ENCODE data around the gene PFDN4.
"Not testable (repeated sequence)": the region's sequence is repeated elsewhere in the genome, so short reads cannot be mapped to it uniquely, and the experiment has no call there.

PFDN4 gene

GRCh38 chr20:54265791-54266190 lies 57.9 kb downstream of the PFDN4 start:
- DNase-seq (ENCODE audit: extremely low read depth in 1 of 2, low read depth in 1 of 2), result not testable (repeated sequence)

- DNase-seq (ENCODE audit: extremely low read depth in 1 of 2, low read depth in 1 of 2), result no peak
These were observed 59.0 kb downstream of the PFDN4 start for GRCh38 chr20:54266844-54267243.

DNA sequence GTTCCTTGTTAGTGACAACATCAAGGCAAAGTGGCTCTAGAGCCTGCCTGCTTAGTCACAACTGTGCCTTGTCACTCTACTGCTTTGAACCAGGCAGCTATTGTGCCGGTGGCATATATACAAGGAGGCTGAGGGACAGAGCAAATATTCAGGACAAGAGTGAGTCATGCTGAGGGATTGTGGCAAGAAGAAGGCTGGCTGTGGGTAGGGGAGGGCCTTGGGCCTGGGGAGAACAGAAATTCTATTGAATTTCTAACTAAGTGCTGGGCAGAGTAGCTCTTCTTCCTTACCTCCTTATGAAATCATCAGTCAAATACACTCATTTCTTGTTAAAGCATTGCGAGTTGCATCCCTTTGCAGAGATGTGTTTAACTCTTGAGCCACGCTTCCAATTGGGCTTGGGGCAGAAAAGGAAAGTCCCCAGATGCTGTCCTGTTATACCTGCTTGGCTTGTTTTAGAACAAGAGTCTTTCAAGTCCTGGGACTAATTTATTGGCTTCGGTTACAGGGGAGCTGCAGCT lies 59.7 kb downstream of the PFDN4 start:
- DNase-seq (ENCODE audit: extremely low read depth in 1 of 2, low read depth in 1 of 2), result no peak

GRCh38 chr20:54268941-54269340 lies 61.1 kb downstream of the PFDN4 start:
- no peak for DNase-seq (ENCODE audit: extremely low read depth in 1 of 2, low read depth in 1 of 2)
